CD14-positive monocyte (primary cell): ENCODE data around the gene CROCC. TPM values are rescaled to one million over a fixed set of nuclear protein-coding genes. Genes with fewer than 3 reads are reported as not detected.
"Not testable (repeated sequence)": the region's sequence is repeated elsewhere in the genome, so short reads cannot be mapped to it uniquely, and the experiment has no call there.

ENCODE experiments used
- DNase-seq, 3 donors: peaks; one replicate each; pipeline ENCODE4 v3.0.0-alpha.2; 2011 to 2022
- H2AFZ ChIP-seq: 2 replicates; pipeline ENCODE4 v1.6.0; 2012; ENCODE audit warnings: mild to moderate bottlenecking, low read depth, low read length, inconsistent platforms; ENCODE audit not compliant: insufficient read depth, poor library complexity, severe bottlenecking
- H3K27ac ChIP-seq, 2 donors: 1 replicate in 1 of 2; 2 replicates in 1 of 2; pipeline ENCODE4 v1.5.1; 2012 to 2013; ENCODE audit warnings: low read length in 2 of 2, control low read depth in 1 of 2, inconsistent platforms in 1 of 2, low read depth in 1 of 2, mild to moderate bottlenecking in 1 of 2
- H3K27me3 ChIP-seq, 2 donors: one replicate each; pipeline versions ENCODE4 v1.6.0 to v1.6.1; 2011 to 2013; ENCODE audit warnings: low read length in 2 of 2; ENCODE audit not compliant: control insufficient read depth in 2 of 2, insufficient read depth in 2 of 2
- H3K36me3 ChIP-seq, 2 donors: replicated peaks in 1 of 2; 1 replicate in 1 of 2; 2 replicates in 1 of 2; pipeline versions ENCODE4 v1.5.1 to v1.6.1; 2012 to 2013; ENCODE audit warnings: low read length in 2 of 2, control low read depth in 1 of 2, inconsistent platforms in 1 of 2, mild to moderate bottlenecking in 1 of 2; ENCODE audit not compliant: insufficient read depth in 2 of 2, control insufficient read depth in 1 of 2
- H3K4me1 ChIP-seq, 2 donors: 1 replicate in 1 of 2; 2 replicates in 1 of 2; pipeline versions ENCODE4 v1.5.1 to v1.6.1; 2012 to 2013; ENCODE audit warnings: low read length in 2 of 2, control low read depth in 1 of 2, inconsistent platforms in 1 of 2, mild to moderate bottlenecking in 1 of 2, moderate library complexity in 1 of 2; ENCODE audit not compliant: insufficient read depth in 2 of 2, control insufficient read depth in 1 of 2
- H3K4me2 ChIP-seq: replicated peaks from 2 replicates; pipeline ENCODE3; 2012; ENCODE audit warnings: low read length, moderate library complexity, mild to moderate bottlenecking; ENCODE audit not compliant: poor library complexity, severe bottlenecking; ENCODE audit errors: extremely low read depth
- H3K4me3 ChIP-seq, 3 experiments: fragments of 200-600 bp in 1 of 3; sonication (generic) in 1 of 3; replicated peaks in 1 of 3; 1 replicate in 2 of 3; 2 replicates in 1 of 3; pipeline ENCODE4 v1.5.1; 2011 to 2013; ENCODE audit warnings: low read length in 3 of 3, mild to moderate bottlenecking in 3 of 3, control low read depth in 2 of 3, low read depth in 2 of 3, inconsistent platforms in 1 of 3, moderate library complexity in 1 of 3
- H3K79me2 ChIP-seq: 2 replicates; pipeline ENCODE4 v1.6.0; 2012; ENCODE audit warnings: mild to moderate bottlenecking, control low read depth, inconsistent platforms, low read length, moderate library complexity; ENCODE audit not compliant: insufficient read depth
- H3K9ac ChIP-seq: 2 replicates; pipeline ENCODE4 v1.6.0; 2017; ENCODE audit warnings: low read length, mild to moderate bottlenecking; ENCODE audit not compliant: insufficient read depth, poor library complexity, severe bottlenecking
- H3K9me3 ChIP-seq, 2 donors: replicated peaks in 1 of 2; 1 replicate in 1 of 2; 2 replicates in 1 of 2; pipeline versions ENCODE4 v1.5.1 to v1.6.1; 2012 to 2013; ENCODE audit warnings: low read length in 2 of 2, control low read depth in 1 of 2; ENCODE audit not compliant: control insufficient read depth in 1 of 2, insufficient read depth in 1 of 2
- H4K20me1 ChIP-seq: 2 replicates; pipeline ENCODE4 v1.6.0; 2012; ENCODE audit warnings: mild to moderate bottlenecking, low read length, control low read depth, moderate library complexity; ENCODE audit not compliant: insufficient read depth
- H3K27ac Mint-ChIP-seq, 7 donors: one replicate each; pipeline ENCODE4 v1.8.0; 2020; ENCODE audit warnings: mild to moderate bottlenecking in 7 of 7, mixed read lengths in 7 of 7, moderate library complexity in 6 of 7, inconsistent platforms in 2 of 7
- H3K27me3 Mint-ChIP-seq, 3 donors: one replicate each; pipeline ENCODE4 v1.8.0; 2021 to 2022; ENCODE audit warnings: low read depth in 3 of 3, mild to moderate bottlenecking in 3 of 3, mixed read lengths in 3 of 3, moderate library complexity in 3 of 3, inconsistent platforms in 1 of 3
- H3K36me3 Mint-ChIP-seq, 2 donors: one replicate each; pipeline ENCODE4 v1.8.0; 2020; ENCODE audit warnings: mixed read lengths in 2 of 2, inconsistent platforms in 1 of 2, mild to moderate bottlenecking in 1 of 2
- H3K4me1 Mint-ChIP-seq: one replicate; pipeline ENCODE4 v1.8.0; 2020; ENCODE audit warnings: mild to moderate bottlenecking, mixed read lengths
- H3K4me3 Mint-ChIP-seq, 2 donors: one replicate each; pipeline ENCODE4 v1.8.0; 2020; ENCODE audit warnings: mild to moderate bottlenecking in 2 of 2, mixed read lengths in 2 of 2, moderate library complexity in 1 of 2
- H3K9me3 Mint-ChIP-seq, 7 donors: one replicate each; pipeline ENCODE4 v1.8.0; 2020 to 2022; ENCODE audit warnings: mixed read lengths in 7 of 7, mild to moderate bottlenecking in 6 of 7, moderate library complexity in 6 of 7, inconsistent platforms in 2 of 7
- WGBS: methylation state at CpG from one replicate; pipeline ENCODE4 v1.1.5; 2013; ENCODE audit warnings: missing lambda C conversion rate; ENCODE audit not compliant: insufficient coverage; 5-methylcytosine and 5-hydroxymethylcytosine counted together
- intact Hi-C, 2 donors: fragments of 100-400 bp; cut with micrococcal nuclease; formaldehyde crosslinking; loops; one replicate each; pipeline versions ENCODE4 v1.15.0 to v1.15.1; 2023
- polyA plus RNA-seq, 3 donors: library from polyadenylated mRNA; depleted of rRNA in 1 of 3; unstranded in 2 of 3; stranded (reverse) in 1 of 3; fragments of 300-500 nt in 2 of 3; fragments of >200 nt in 1 of 3; fragmentation: Illumina TruSeq in 2 of 3; gene quantifications; 1 replicate in 2 of 3; 2 replicates in 1 of 3; pipeline ENCODE4 v1.2.3, GENCODE V29; 2012 to 2021

Gene CROCC
- polyA plus RNA-seq, 3 donors: 0.21 to 46.1 (median 0.69) TPM

DNA sequence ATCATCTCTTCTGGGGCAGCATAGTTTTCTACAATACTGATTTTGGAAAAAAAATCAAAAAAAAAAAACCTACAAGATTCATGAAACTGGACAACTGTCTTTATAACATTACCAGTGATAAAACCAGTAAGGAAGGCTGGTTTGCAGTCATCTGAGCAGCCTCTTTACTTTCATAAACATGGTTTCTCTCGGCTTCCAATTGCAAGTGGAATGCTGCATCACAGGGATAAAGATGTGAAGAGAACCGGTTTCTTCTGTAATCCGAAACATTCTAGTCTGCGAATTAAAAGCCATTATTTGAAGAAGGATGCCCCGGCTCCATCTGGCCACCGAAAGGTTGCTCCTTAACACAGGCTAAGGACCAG is 26.5 kb upstream of the CROCC start:
- peak overlapping the region; percentile 38 to 77 (median 58) for H3K4me3 ChIP-seq

DNA sequence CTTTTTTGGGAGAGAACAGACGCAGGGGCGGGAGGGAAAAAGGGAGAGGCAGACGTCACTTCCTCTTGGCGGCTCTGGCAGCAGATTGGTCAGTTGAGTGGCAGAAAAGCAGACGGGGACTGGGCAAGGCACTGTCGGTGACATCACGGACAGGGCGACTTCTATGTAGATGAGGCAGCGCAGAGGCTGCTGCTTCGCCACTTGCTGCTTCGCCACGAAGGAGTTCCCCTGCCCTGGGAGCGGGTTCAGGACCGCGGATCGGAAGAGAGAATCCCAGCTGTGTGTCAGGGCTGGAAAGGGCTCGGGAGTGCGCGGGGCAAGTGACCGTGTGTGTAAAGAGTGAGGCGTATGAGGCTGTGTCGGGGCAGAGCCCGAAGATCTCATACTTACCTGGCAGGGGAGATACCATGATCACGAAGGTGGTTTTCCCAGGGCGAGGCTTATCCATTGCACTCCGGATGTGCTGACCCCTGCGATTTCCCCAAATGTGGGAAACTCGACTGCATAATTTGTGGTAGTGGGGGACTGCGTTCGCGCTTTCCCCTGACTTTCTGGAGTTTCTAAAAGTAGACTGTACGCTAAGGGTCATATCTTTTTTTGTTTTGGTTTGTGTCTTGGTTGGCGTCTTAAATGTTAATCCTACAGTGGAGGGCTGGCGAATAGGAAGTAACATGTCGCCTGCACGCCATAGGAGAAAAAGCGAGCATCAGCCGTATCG is 26.0 kb upstream of the CROCC start, which contains the start of gene RNU1-2:
RNU1-2 (plus strand) TSS at position 383 of the 718 bp plus-strand sequence.
- H3K27me3 Mint-ChIP-seq, H3K27me3 ChIP-seq, H3K36me3 Mint-ChIP-seq, H3K79me2 ChIP-seq, intact Hi-C loops, H3K36me3 ChIP-seq, H4K20me1 ChIP-seq, H3K9me3 Mint-ChIP-seq, H3K9me3 ChIP-seq: not testable (repeated sequence)
- H2AFZ ChIP-seq: peak within 1 kb of the TSS; percentile 82
- peak within 1 kb of the TSS; percentile 65 for H3K4me2 ChIP-seq
- Mint-ChIP-seq H3K4me1 (peaks cover 18% of the 10 kb centered on the region), H3K4me3 (peak within 1 kb of the TSS; percentile 61 to 82), H3K27ac (peak within 1 kb of the TSS; percentile 99 to 100 (median 100))
- H3K4me1 ChIP-seq: peaks cover 14 to 20% of the 10 kb centered on the region in 2 donors
- H3K27ac ChIP-seq: peak within 1 kb of the TSS; percentile 94
- WGBS: 0% methylated on average over 9 of the region's 39 CpGs
- peak within 1 kb of the TSS; percentile 38 to 77 (median 58) for H3K4me3 ChIP-seq
- peak within 1 kb of the TSS; percentile 81 for H3K9ac ChIP-seq
- DNase-seq: peak; percentile 96 to 97 (median 96)

More for the DNA sequence above, 26.5 kb upstream of the CROCC start:
- H3K27me3 Mint-ChIP-seq, H3K9me3 Mint-ChIP-seq, H4K20me1 ChIP-seq, H3K36me3 Mint-ChIP-seq, H3K27me3 ChIP-seq, DNase-seq, H3K36me3 ChIP-seq, H3K79me2 ChIP-seq, intact Hi-C loops, H3K9me3 ChIP-seq: not testable (repeated sequence)
- peaks cover 14 to 20% of the 10 kb centered on the region in 2 donors for H3K4me1 ChIP-seq
- peak overlapping the region; percentile 82 for H2AFZ ChIP-seq
- no CpG with 5 or more reads among the region's 6 CpGs for WGBS
- Mint-ChIP-seq H3K27ac (peak overlapping the region; percentile 99 to 100 (median 100)), H3K4me3 (peak overlapping the region; percentile 58 to 67), H3K4me1 (peaks cover 16% of the 10 kb centered on the region)
- H3K4me2 ChIP-seq: peak overlapping the region; percentile 65
- peak overlapping the region; percentile 94 for H3K27ac ChIP-seq
- peak overlapping the region; percentile 81 for H3K9ac ChIP-seq

DNA sequence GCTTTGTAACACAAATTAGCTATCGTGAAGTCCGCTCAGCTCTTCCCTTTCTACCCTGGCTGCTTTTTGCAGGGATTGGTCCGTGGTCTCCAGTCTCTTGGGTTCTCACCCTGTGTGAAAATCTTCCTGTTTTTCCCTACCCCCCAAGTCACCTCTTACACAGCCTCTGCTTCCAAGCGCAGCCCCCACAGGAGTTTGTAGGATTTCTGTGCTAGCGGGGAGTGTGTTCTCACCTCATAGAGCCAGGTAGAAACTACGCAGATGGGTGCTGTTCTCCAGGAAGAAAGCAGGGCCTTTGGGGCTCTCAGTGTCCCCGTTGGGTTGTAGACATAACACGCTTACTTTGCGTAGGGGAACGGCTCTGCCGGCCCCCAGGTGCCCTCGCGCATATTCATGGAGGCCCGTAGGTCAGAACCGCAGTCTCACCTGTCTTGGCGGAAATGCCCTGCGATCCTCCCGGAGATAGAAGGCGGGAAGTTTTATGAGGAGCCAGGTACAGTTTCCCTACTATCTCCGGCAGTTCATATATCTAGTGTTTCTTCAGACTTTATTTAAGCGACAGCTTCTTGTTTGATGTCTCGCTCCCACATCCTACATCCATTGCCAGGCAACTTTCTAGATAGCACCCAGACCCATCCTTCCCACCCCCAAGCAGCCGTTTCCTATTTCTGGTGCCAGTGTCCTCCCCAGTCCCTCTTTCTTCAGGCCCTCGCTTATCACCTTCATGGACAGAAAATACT is 25.2 kb upstream of the CROCC start:
- H3K36me3 ChIP-seq, H3K27me3 ChIP-seq, H3K79me2 ChIP-seq, H4K20me1 ChIP-seq, H3K9me3 ChIP-seq, H3K27me3 Mint-ChIP-seq, H3K9me3 Mint-ChIP-seq, H3K9ac ChIP-seq, intact Hi-C loops, H2AFZ ChIP-seq, H3K36me3 Mint-ChIP-seq: not testable (repeated sequence)
- peak; percentile 43 to 90 (median 78) for DNase-seq
- H3K4me2 ChIP-seq: peak overlapping the region; percentile 60
- Mint-ChIP-seq H3K27ac (peak overlapping the region; percentile 99 to 100 (median 100)), H3K4me3 (peak overlapping the region; percentile 60 to 61), H3K4me1 (peaks cover 25% of the 10 kb centered on the region)
- 28% methylated on average over 19 of the region's 24 CpGs for WGBS
- peaks cover 14 to 20% of the 10 kb centered on the region in 2 donors for H3K4me1 ChIP-seq
- H3K27ac ChIP-seq: peak overlapping the region; percentile 94
- H3K4me3 ChIP-seq: peak overlapping the region in 2 of 3 experiments; percentile 28 to 62

DNA sequence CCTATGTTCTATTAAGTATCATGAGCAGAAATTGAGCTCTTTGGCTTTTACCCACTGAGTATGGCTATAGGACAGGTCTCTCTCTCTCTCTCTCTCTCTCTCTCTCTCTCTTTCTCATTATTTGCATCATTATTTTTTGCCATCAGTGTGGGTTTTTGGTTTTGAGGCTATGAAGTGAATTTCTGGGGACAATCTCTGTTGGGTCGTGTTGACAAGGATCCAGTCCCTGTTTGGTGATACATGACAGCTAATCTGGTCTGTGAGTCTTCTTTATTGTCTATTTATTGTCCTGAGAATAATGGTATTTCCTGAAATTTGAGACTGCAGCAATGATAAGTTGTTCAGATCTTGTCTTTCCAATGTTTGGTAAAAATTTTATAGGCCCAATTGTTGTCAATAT is 24.1 kb upstream of the CROCC start:
- H3K27me3 ChIP-seq, H2AFZ ChIP-seq, H3K27me3 Mint-ChIP-seq, H3K9me3 ChIP-seq, intact Hi-C loops, H3K4me2 ChIP-seq, H3K27ac ChIP-seq, H3K9ac ChIP-seq, H3K9me3 Mint-ChIP-seq, H3K4me3 ChIP-seq, DNase-seq, H3K79me2 ChIP-seq, H3K36me3 ChIP-seq, H3K36me3 Mint-ChIP-seq, H4K20me1 ChIP-seq, H3K4me3 Mint-ChIP-seq: not testable (repeated sequence)
- Mint-ChIP-seq H3K4me1 (peaks cover 27% of the 10 kb centered on the region), H3K27ac (peak overlapping the region in 1 of 7 donors; percentile 42)
- no CpG with 5 or more reads among the region's 1 CpG for WGBS
- peaks cover 14 to 20% of the 10 kb centered on the region in 2 donors for H3K4me1 ChIP-seq
